HEK293 (cell line): ENCODE results near the gene ZSCAN22.
A peak's percentile ranks its signal among the peaks of the same experiment; 100 is the strongest.

ENCODE experiments used
- AEBP2 ChIP-seq: fragments of 450-650 bp; formaldehyde crosslinking; IDR thresholded peaks from 2 replicates; pipeline ENCODE4 v1.5.1; 2016; ENCODE audit warnings: missing biosample characterization, missing genetic modification characterization, borderline replicate concordance
- BCL11A ChIP-seq: fragments of 450-650 bp; formaldehyde crosslinking; IDR thresholded peaks from 2 replicates; pipeline ENCODE4 v1.5.1; 2016; ENCODE audit warnings: low read depth, missing biosample characterization, missing genetic modification characterization
- EGR2 ChIP-seq: fragments of 450-650 bp; formaldehyde crosslinking; IDR thresholded peaks from 2 replicates; pipeline ENCODE4 v1.5.1; 2016; ENCODE audit warnings: low read depth, missing biosample characterization, missing genetic modification characterization
- HOXC10 ChIP-seq: sonication (generic); formaldehyde crosslinking; IDR thresholded peaks from 2 replicates; pipeline ENCODE4 v1.8.1; 2023; ENCODE audit warnings: mild to moderate bottlenecking, missing genetic modification reagents
- PRDM4 ChIP-seq: fragments of 450-650 bp; formaldehyde crosslinking; IDR thresholded peaks from 2 replicates; pipeline ENCODE4 v1.5.1; 2017; ENCODE audit warnings: missing biosample characterization, missing genetic modification characterization
- REST ChIP-seq: fragments of 450-650 bp; formaldehyde crosslinking; IDR thresholded peaks from 2 replicates; pipeline ENCODE4 v1.5.1; 2016; ENCODE audit warnings: missing biosample characterization, missing genetic modification characterization
- SALL2 ChIP-seq: fragments of 450-650 bp; formaldehyde crosslinking; IDR thresholded peaks from 2 replicates; pipeline ENCODE4 v1.5.0; 2017; ENCODE audit warnings: missing biosample characterization, mild to moderate bottlenecking, missing genetic modification characterization, borderline replicate concordance
- YY1 ChIP-seq: fragments of 450-650 bp; formaldehyde crosslinking; IDR thresholded peaks from 2 replicates; pipeline ENCODE4 v1.5.1; 2018; ENCODE audit warnings: missing biosample characterization, missing genetic modification characterization
- YY2 ChIP-seq: fragments of 450-650 bp; formaldehyde crosslinking; IDR thresholded peaks from 2 replicates; pipeline ENCODE4 v1.5.1; 2016; ENCODE audit warnings: missing biosample characterization, missing genetic modification characterization
- ZBTB17 ChIP-seq: fragments of 450-650 bp; formaldehyde crosslinking; IDR thresholded peaks from 2 replicates; pipeline ENCODE4 v1.5.1; 2016; ENCODE audit warnings: missing biosample characterization, missing genetic modification characterization
- ZBTB44 ChIP-seq: fragments of 450-650 bp; IDR thresholded peaks from 2 replicates; pipeline ENCODE4 v1.5.1; 2018; ENCODE audit warnings: missing biosample characterization, mild to moderate bottlenecking, missing genetic modification characterization
- ZBTB48 ChIP-seq: fragments of 450-650 bp; formaldehyde crosslinking; IDR thresholded peaks from 2 replicates; pipeline ENCODE4 v1.5.1; 2016; ENCODE audit warnings: missing biosample characterization, missing genetic modification characterization
- ZNF132 ChIP-seq: fragments of 450-650 bp; formaldehyde crosslinking; IDR thresholded peaks from 2 replicates; pipeline ENCODE4 v1.5.1; 2017; ENCODE audit warnings: missing biosample characterization, missing genetic modification characterization, borderline replicate concordance
- ZNF140 ChIP-seq: fragments of 450-650 bp; formaldehyde crosslinking; IDR thresholded peaks from 2 replicates; pipeline ENCODE4 v1.5.1; 2016; ENCODE audit warnings: missing biosample characterization, missing genetic modification characterization
- ZNF184 ChIP-seq: fragments of 450-650 bp; IDR thresholded peaks from 2 replicates; pipeline ENCODE4 v1.5.1; 2018; ENCODE audit warnings: missing biosample characterization, mild to moderate bottlenecking, missing genetic modification characterization
- ZNF2 ChIP-seq: fragments of 450-650 bp; formaldehyde crosslinking; IDR thresholded peaks from 2 replicates; pipeline ENCODE4 v1.5.1; 2016; ENCODE audit warnings: missing biosample characterization, missing genetic modification characterization
- ZNF221 ChIP-seq: fragments of 450-650 bp; formaldehyde crosslinking; IDR thresholded peaks from 2 replicates; pipeline ENCODE4 v1.5.1; 2017; ENCODE audit warnings: missing biosample characterization, missing genetic modification characterization, borderline replicate concordance
- ZNF223 ChIP-seq: fragments of 450-650 bp; formaldehyde crosslinking; IDR thresholded peaks from 2 replicates; pipeline ENCODE4 v1.5.1; 2016; ENCODE audit warnings: missing biosample characterization, missing genetic modification characterization
- ZNF23 ChIP-seq: fragments of 450-650 bp; formaldehyde crosslinking; IDR thresholded peaks from 2 replicates; pipeline ENCODE4 v1.5.1; 2016; ENCODE audit warnings: missing biosample characterization, missing genetic modification characterization, borderline replicate concordance
- ZNF335 ChIP-seq: fragments of 450-650 bp; formaldehyde crosslinking; conservative IDR thresholded peaks from 2 replicates; pipeline ENCODE4 v1.5.1; 2016; ENCODE audit warnings: missing biosample characterization, missing genetic modification characterization
- ZNF341 ChIP-seq: fragments of 450-650 bp; formaldehyde crosslinking; IDR thresholded peaks from 2 replicates; pipeline ENCODE4; 2016; ENCODE audit warnings: low read depth, missing biosample characterization, missing genetic modification characterization
- ZNF354C ChIP-seq: fragments of 450-650 bp; formaldehyde crosslinking; IDR thresholded peaks from 2 replicates; pipeline ENCODE4 v1.5.1; 2016; ENCODE audit warnings: missing biosample characterization, missing genetic modification characterization, low read depth, borderline replicate concordance
- ZNF404 ChIP-seq: fragments of 450-650 bp; formaldehyde crosslinking; IDR thresholded peaks from 2 replicates; pipeline ENCODE4 v1.5.1; 2017; ENCODE audit warnings: missing biosample characterization, missing genetic modification characterization
- ZNF423 ChIP-seq: fragments of 450-650 bp; formaldehyde crosslinking; IDR thresholded peaks from 2 replicates; pipeline ENCODE4 v1.5.1; 2016; ENCODE audit warnings: missing biosample characterization, missing genetic modification characterization
- ZNF433 ChIP-seq: fragments of 450-650 bp; formaldehyde crosslinking; IDR thresholded peaks from 2 replicates; pipeline ENCODE4 v1.5.1; 2016; ENCODE audit warnings: missing biosample characterization, missing genetic modification characterization, low read depth
- ZNF48 ChIP-seq: fragments of 450-650 bp; formaldehyde crosslinking; IDR thresholded peaks from 2 replicates; pipeline ENCODE4 v1.5.1; 2016; ENCODE audit warnings: missing biosample characterization, missing genetic modification characterization
- ZNF544 ChIP-seq: fragments of 450-650 bp; formaldehyde crosslinking; IDR thresholded peaks from 2 replicates; pipeline ENCODE4 v1.5.0; 2017; ENCODE audit warnings: missing biosample characterization, missing genetic modification characterization
- ZNF692 ChIP-seq: fragments of 450-650 bp; formaldehyde crosslinking; IDR thresholded peaks from 2 replicates; pipeline ENCODE4 v1.5.1; 2016; ENCODE audit warnings: missing biosample characterization, missing genetic modification characterization
- ZSCAN18 ChIP-seq: fragments of 450-650 bp; formaldehyde crosslinking; IDR thresholded peaks from 2 replicates; pipeline ENCODE4 v1.5.1; 2016; ENCODE audit warnings: missing biosample characterization, missing genetic modification characterization

ZSCAN22 gene

GRCh38 chr19:58278541-58279041, 48.2 kb upstream of the ZSCAN22 start, which contains the start of gene ZNF8 (continued):
- peak; percentile 83 for TF ChIP-seq ZBTB17 (tag by site-specific recombination)
- no peak for TF ChIP-seq ZNF544
- peak; percentile 94 for TF ChIP-seq YY2 (tag by site-specific recombination)
- no peak for TF ChIP-seq ZNF404 (tag by site-specific recombination)
- no peak for TF ChIP-seq ZSCAN18
- TF ChIP-seq ZNF335, result 0 out of 2 replicates have a peak, but pooled peaks have one; percentile 46
- no peak for TF ChIP-seq ZNF221 (tag by site-specific recombination)
- TF ChIP-seq ZNF433, result no peak
- no peak for TF ChIP-seq ZNF140 (tag by site-specific recombination)
- TF ChIP-seq ZBTB48, result peak; percentile 91
- TF ChIP-seq YY1 (tag by site-specific recombination), result peak; percentile 88
- peak; percentile 75; the same call in 1 of the 2 replicates for TF ChIP-seq ZNF692 (tag by site-specific recombination)
- peak; percentile 93; the same call in 1 of the 2 replicates for TF ChIP-seq HOXC10 (CRISPR knock-in tag)
- TF ChIP-seq ZNF223 (tag by site-specific recombination), result no peak
- no peak for TF ChIP-seq ZNF48 (tag by site-specific recombination)
- TF ChIP-seq PRDM4, result no peak
- TF ChIP-seq AEBP2, result no peak
- no peak; the same call in 1 of the 2 replicates for TF ChIP-seq ZNF2 (tag by site-specific recombination)
- TF ChIP-seq ZNF184, result no peak
- TF ChIP-seq BCL11A (tag by site-specific recombination), result no peak
- peak; percentile 93 for TF ChIP-seq EGR2 (tag by site-specific recombination)
- TF ChIP-seq ZNF423 (tag by site-specific recombination), result no peak
- TF ChIP-seq ZNF132, result no peak
- TF ChIP-seq REST (tag by site-specific recombination), result no peak
- TF ChIP-seq ZNF341 (tag by site-specific recombination), result peak; percentile 86
- no peak for TF ChIP-seq ZNF354C
- no peak for TF ChIP-seq ZBTB44 (tag by site-specific recombination)
- TF ChIP-seq SALL2, result no peak
- TF ChIP-seq ZNF23 (tag by site-specific recombination), result no peak
